Stimulated activated CD8-positive, alpha-beta memory T cell treated with anti-CD3 and anti-CD28 coated beads, Interleukin-15, amount 100 ng/mL, for 4 hours (primary cell): ENCODE results near the gene RTL1.

Source experiments
- DNase-seq, 2 donors: peaks; one replicate each; pipeline ENCODE4 v3.0.0-alpha.2; 2020; ENCODE audit warnings: low read depth in 2 of 2

RTL1 gene

DNA sequence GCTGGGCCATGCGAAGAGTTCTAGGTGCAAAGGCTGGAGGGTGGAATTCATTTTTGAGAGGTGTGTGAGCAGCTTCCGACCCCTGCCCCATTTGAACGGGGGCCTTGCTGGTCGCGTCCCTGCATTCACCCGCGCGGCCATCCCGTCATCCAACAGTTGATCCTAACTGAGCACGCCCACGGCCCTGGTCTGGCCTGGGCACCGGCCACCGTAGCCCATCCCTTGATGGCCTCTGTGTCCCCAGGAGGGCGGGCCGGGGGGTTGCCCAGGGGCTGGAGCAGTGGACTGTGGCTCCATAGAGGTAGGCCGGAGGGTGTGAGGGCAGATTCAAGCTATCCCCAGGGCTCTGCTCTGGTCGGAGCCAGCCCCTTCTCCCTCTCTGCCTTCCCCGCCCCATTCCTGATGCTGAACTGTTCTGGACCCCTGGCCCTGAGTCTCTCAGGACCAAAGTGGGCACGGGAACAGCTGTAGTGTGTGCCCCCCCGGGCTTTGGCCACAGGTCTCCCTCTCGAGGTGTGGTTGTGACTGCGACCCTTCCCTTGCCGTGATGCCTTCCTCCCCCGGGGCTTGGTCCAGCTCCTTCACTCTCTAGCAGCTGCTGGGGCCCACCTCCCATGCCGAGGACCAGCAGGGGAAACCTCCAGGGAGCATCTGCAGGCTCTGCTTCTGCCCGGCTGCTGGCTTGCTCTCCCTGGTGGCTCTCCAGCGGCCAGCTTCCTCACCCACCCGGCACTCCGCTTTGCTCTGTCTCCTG lies 68.6 kb downstream of the RTL1 start:
- DNase-seq = no peak

GRCh38 chr14:100834082-100834793 lies 69.3 kb downstream of the RTL1 start:
- DNase-seq = no peak

DNA sequence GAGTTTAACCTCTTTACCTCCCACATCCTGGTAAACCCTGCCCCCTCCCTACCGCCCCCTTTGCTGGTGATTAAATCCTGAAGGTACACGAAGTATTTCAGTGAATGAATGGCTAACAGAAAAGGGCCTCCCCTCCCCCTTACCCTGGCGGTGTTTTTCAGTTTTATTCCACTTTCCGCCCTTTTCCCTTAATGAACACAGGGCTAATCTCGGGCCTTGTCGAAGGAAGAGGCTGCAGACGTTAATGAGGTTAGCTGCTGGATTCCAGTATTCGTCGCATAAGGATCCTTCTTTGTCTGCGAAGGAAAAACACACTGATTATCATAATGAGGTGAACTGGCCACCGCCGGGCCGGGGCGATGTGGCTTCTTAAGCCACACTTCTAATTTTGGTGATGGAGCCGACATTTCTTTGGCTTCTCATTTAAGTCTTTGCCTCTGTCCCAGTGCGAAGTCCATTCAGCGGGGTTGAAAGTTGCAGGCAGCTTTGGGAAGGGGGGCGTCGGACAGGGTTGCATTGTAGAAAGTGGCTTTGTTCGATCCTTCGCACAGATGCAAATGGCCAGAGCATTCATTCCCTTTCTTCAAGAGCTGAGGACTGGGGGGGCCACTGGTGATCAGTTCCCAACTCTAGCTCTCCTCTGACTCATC lies 71.1 kb downstream of the RTL1 start:
- no peak for DNase-seq

- no peak for DNase-seq
These were observed 72.8 kb downstream of the RTL1 start for GRCh38 chr14:100830681-100831080.
